ENCODE results near the gene SETD6. TPM values are rescaled to one million over a fixed set of nuclear protein-coding genes. Genes with fewer than 3 reads are reported as not detected.

Gene SETD6
- polyA plus RNA-seq, 2 of the 4 experiments (the other 2 are of a cell fraction), result 19.2 to 27.5 TPM

- Histone ChIP-seq H3K27ac (no peak overlapping the region), H3K4me1 (no peaks in the 10 kb centered on the region), H3K4me3 (no peak overlapping the region), H3K9me3 (no peaks in the 10 kb centered on the region), H3K4me2 (no peak overlapping the region)
- POLR2A ChIA-PET, result interaction anchor here (0.6 kb wide), 1 partner anchor 81 kb away, joined by 3 read pairs; no protein-coding TSS in a partner anchor
- ATAC-seq, result no peak; a peak in 1 of 6 replicates
- TF ChIP-seq MAZ (IDR thresholded peaks at IDR 0.05; ENCODE audit: borderline replicate concordance, low read depth, low read length), result no peak
- no peak for TF ChIP-seq EP300 (IDR thresholded peaks at IDR 0.05)
- TF ChIP-seq CEBPB (IDR thresholded peaks at IDR 0.05), result no peak
- TF ChIP-seq NR3C1 (IDR thresholded peaks at IDR 0.05), result no peak
- no peak for TF ChIP-seq FOSL2 (IDR thresholded peaks at IDR 0.05)
- TF ChIP-seq FOSL2 (CRISPR knock-in tag; IDR thresholded peaks at IDR 0.05), result no peak
- TF ChIP-seq RFX5 (IDR thresholded peaks at IDR 0.05), result no peak
- TF ChIP-seq, protein P1, sequence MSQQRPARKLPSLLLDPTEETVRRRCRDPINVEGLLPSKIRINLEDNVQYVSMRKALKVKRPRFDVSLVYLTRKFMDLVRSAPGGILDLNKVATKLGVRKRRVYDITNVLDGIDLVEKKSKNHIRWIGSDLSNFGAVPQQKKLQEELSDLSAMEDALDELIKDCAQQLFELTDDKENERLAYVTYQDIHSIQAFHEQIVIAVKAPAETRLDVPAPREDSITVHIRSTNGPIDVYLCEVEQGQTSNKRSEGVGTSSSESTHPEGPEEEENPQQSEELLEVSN (IDR thresholded peaks at IDR 0.05; ENCODE audit: borderline replicate concordance, low read depth), result no peak
- DNase-seq (ENCODE audit: low read depth in 1 of 2, low spot score in 1 of 2), result no peak
- CTCF ChIA-PET, result interaction anchor here (0.6 to 5.7 kb wide), 6 partner anchors 16 to 250 kb away, joined by 3 to 33 read pairs (median 4); no protein-coding TSS in a partner anchor
- 73% methylated on average over 10 of the region's 10 CpGs for WGBS (ENCODE audit: missing lambda C conversion rate)
- no peak for FAIRE-seq
These were observed 43.9 kb upstream of the SETD6 start for GRCh38 chr16:58471209-58471975.

GRCh38 chr16:58472266-58472665, 43.1 kb upstream of the SETD6 start:
- Histone ChIP-seq H3K9me3 (no peaks in the 10 kb centered on the region), H3K4me2 (no peak overlapping the region), H3K4me3 (no peak overlapping the region), H3K27ac (no peak overlapping the region), H3K4me1 (no peaks in the 10 kb centered on the region)
- DNase-seq (ENCODE audit: low read depth in 1 of 2, low spot score in 1 of 2), result no peak
- CTCF ChIA-PET, result interaction anchor here (0.6 to 5.7 kb wide), 6 partner anchors 8 to 250 kb away, joined by 3 to 33 read pairs (median 4); no protein-coding TSS in a partner anchor
- FAIRE-seq, result no peak
- POLR2A ChIA-PET, result no interaction called here
- TF ChIP-seq CHD4 (IDR thresholded peaks at IDR 0.05; ENCODE audit: borderline replicate concordance) (no peak), CBX8 (IDR thresholded peaks at IDR 0.05) (no peak), HOXB13 (CRISPR knock-in tag; IDR thresholded peaks at IDR 0.05; ENCODE audit: low read depth) (no peak), CHD2 (IDR thresholded peaks at IDR 0.05; ENCODE audit: low read length, partially characterized antibody) (no peak), RFX5 (IDR thresholded peaks at IDR 0.05) (no peak), FOSB (CRISPR knock-in tag; IDR thresholded peaks at IDR 0.05) (no peak), BCL3 (IDR thresholded peaks at IDR 0.05) (no peak), TFCP2L1 (CRISPR knock-in tag; IDR thresholded peaks at IDR 0.05) (no peak), SREBF2 (IDR thresholded peaks at IDR 0.05) (no peak), TP53 (CRISPR knock-in tag; IDR thresholded peaks at IDR 0.05) (no peak), POLR2A (IDR thresholded peaks at IDR 0.05; ENCODE audit: low read length) (no peak), ELK1 (IDR thresholded peaks at IDR 0.05; ENCODE audit: low read depth, low read length) (no peak)
- TF ChIP-seq, protein P2, sequence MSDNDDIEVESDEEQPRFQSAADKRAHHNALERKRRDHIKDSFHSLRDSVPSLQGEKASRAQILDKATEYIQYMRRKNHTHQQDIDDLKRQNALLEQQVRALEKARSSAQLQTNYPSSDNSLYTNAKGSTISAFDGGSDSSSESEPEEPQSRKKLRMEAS (IDR thresholded peaks at IDR 0.05), result no peak
- TF ChIP-seq, protein P3, sequence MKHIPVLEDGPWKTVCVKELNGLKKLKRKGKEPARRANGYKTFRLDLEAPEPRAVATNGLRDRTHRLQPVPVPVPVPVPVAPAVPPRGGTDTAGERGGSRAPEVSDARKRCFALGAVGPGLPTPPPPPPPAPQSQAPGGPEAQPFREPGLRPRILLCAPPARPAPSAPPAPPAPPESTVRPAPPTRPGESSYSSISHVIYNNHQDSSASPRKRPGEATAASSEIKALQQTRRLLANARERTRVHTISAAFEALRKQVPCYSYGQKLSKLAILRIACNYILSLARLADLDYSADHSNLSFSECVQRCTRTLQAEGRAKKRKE (CRISPR knock-in tag; IDR thresholded peaks at IDR 0.05; ENCODE audit: low read depth), result no peak
- TF ChIP-seq, protein P1 (IDR thresholded peaks at IDR 0.05; ENCODE audit: borderline replicate concordance, low read depth), result no peak
- ATAC-seq, result no peak
- 74% methylated on average over 8 of the region's 9 CpGs for WGBS (ENCODE audit: missing lambda C conversion rate)

Measured in A549 (cell line).